H9 (cell line): Measurements from ENCODE around the gene COLEC12. TPM values are rescaled to one million over a fixed set of nuclear protein-coding genes. Genes with fewer than 3 reads are reported as not detected.

Experiments
- DNase-seq: peaks from one replicate; pipeline ENCODE4 v3.0.0-alpha.2; 2017
- H2AFZ ChIP-seq: one replicate; pipeline ENCODE4 v1.6.1; 2013; ENCODE audit warnings: mild to moderate bottlenecking, low read length, control low read depth, moderate library complexity
- H2AK5ac ChIP-seq: 2 replicates; pipeline ENCODE4 v1.6.1; 2013; ENCODE audit warnings: low read length, control low read depth, mixed read lengths; ENCODE audit not compliant: insufficient read length
- H2BK120ac ChIP-seq: one replicate; pipeline ENCODE4 v1.6.1; 2013; ENCODE audit warnings: low read depth, mild to moderate bottlenecking, low read length, control low read depth, inconsistent platforms; ENCODE audit not compliant: poor library complexity, severe bottlenecking
- H2BK12ac ChIP-seq: 2 replicates; pipeline ENCODE4 v1.6.1; 2013; ENCODE audit warnings: low read length, control low read depth, mixed read lengths, low read depth; ENCODE audit not compliant: insufficient read length
- H2BK15ac ChIP-seq: 2 replicates; pipeline ENCODE4 v1.6.1; 2013; ENCODE audit warnings: low read depth, low read length, control low read depth
- H2BK20ac ChIP-seq: one replicate; pipeline ENCODE4 v1.6.1; 2013; ENCODE audit warnings: low read depth, mild to moderate bottlenecking, low read length, control low read depth, inconsistent platforms; ENCODE audit not compliant: poor library complexity, severe bottlenecking
- H2BK5ac ChIP-seq: 2 replicates; pipeline ENCODE4 v1.6.1; 2013; ENCODE audit warnings: low read length, control low read depth, mixed read lengths; ENCODE audit not compliant: insufficient read length
- H3K14ac ChIP-seq: 2 replicates; pipeline ENCODE4 v1.6.1; 2013; ENCODE audit warnings: low read length, control low read depth; ENCODE audit not compliant: insufficient read depth
- H3K18ac ChIP-seq: 2 replicates; pipeline ENCODE4 v1.6.1; 2013; ENCODE audit warnings: low read depth, mild to moderate bottlenecking, mixed read lengths, low read length, control low read depth; ENCODE audit not compliant: insufficient read length
- H3K23ac ChIP-seq: 2 replicates; pipeline ENCODE4 v1.6.1; 2013; ENCODE audit warnings: low read length, control low read depth, mixed read lengths, low read depth; ENCODE audit not compliant: insufficient read length
- H3K23me2 ChIP-seq: 2 replicates; pipeline ENCODE4 v1.6.1; 2013; ENCODE audit warnings: low read depth, mild to moderate bottlenecking, mixed read lengths, low read length, control low read depth; ENCODE audit not compliant: insufficient read length, poor library complexity, severe bottlenecking
- H3K27ac ChIP-seq: 2 replicates; pipeline ENCODE4 v1.5.1; 2013; ENCODE audit warnings: low read length, control low read depth, mixed read lengths, low read depth; ENCODE audit not compliant: insufficient read length
- H3K27me3 ChIP-seq: 2 replicates; pipeline ENCODE4 v1.6.1; 2013; ENCODE audit warnings: low read length, control low read depth, inconsistent platforms; ENCODE audit not compliant: insufficient read depth
- H3K4ac ChIP-seq: 2 replicates; pipeline ENCODE4 v1.6.1; 2013; ENCODE audit warnings: low read depth, mild to moderate bottlenecking, control low read depth, inconsistent platforms, low read length, moderate library complexity
- H3K4me1 ChIP-seq: 2 replicates; pipeline ENCODE4 v1.6.1; 2013; ENCODE audit warnings: low read length, control low read depth, inconsistent platforms; ENCODE audit not compliant: insufficient read depth
- H3K4me2 ChIP-seq: 2 replicates; pipeline ENCODE4 v1.6.1; 2013; ENCODE audit warnings: low read length, control low read depth, mixed read lengths; ENCODE audit not compliant: insufficient read length, insufficient read depth
- H3K56ac ChIP-seq: 2 replicates; pipeline ENCODE4 v1.6.1; 2013; ENCODE audit warnings: low read depth, mild to moderate bottlenecking, mixed read lengths, low read length, control low read depth; ENCODE audit not compliant: insufficient read length
- H3K79me1 ChIP-seq: 2 replicates; pipeline ENCODE4 v1.6.1; 2013; ENCODE audit warnings: low read depth, mild to moderate bottlenecking, moderate library complexity, low read length, control low read depth, inconsistent platforms; ENCODE audit not compliant: insufficient read depth, poor library complexity, severe bottlenecking
- H3K79me2 ChIP-seq: 2 replicates; pipeline ENCODE4 v1.6.1; 2013; ENCODE audit warnings: low read length, control low read depth, inconsistent platforms; ENCODE audit not compliant: insufficient read depth
- H3K9ac ChIP-seq: 2 replicates; pipeline ENCODE4 v1.6.1; 2013; ENCODE audit warnings: low read length, control low read depth, mixed read lengths; ENCODE audit not compliant: insufficient read length; ENCODE audit errors: extremely low read depth
- H3K9me3 ChIP-seq: one replicate; pipeline ENCODE4 v1.6.1; 2013; ENCODE audit warnings: low read depth, low read length, inconsistent platforms; ENCODE audit not compliant: control insufficient read depth
- H3T11ph ChIP-seq: one replicate; pipeline ENCODE4 v1.6.1; 2013; ENCODE audit warnings: mild to moderate bottlenecking, low read length, control low read depth, inconsistent platforms
- H4K20me1 ChIP-seq: one replicate; pipeline ENCODE4 v1.6.1; 2013; ENCODE audit not compliant: control insufficient read depth, insufficient read length, insufficient read depth
- H4K5ac ChIP-seq: 2 replicates; pipeline ENCODE4 v1.6.1; 2013; ENCODE audit warnings: low read depth, mild to moderate bottlenecking, mixed read lengths, low read length, control low read depth; ENCODE audit not compliant: insufficient read length
- H4K8ac ChIP-seq: replicated peaks from 2 replicates; pipeline ENCODE4 v1.6.1; 2013; ENCODE audit warnings: low read length, control low read depth, mixed read lengths, low read depth; ENCODE audit not compliant: insufficient read length
- H4K91ac ChIP-seq: 2 replicates; pipeline ENCODE4 v1.6.1; 2013; ENCODE audit warnings: low read depth, mild to moderate bottlenecking, moderate library complexity, mixed read lengths, low read length, control low read depth; ENCODE audit not compliant: insufficient read length
- H3K27ac Mint-ChIP-seq, 3 experiments: 2 replicates in 2 of 3; 3 replicates in 1 of 3; pipeline ENCODE4 v1.8.0; 2020 to 2021; ENCODE audit warnings: mixed read lengths in 3 of 3, mild to moderate bottlenecking in 1 of 3, moderate library complexity in 1 of 3
- H3K27me3 Mint-ChIP-seq: 2 replicates; pipeline ENCODE4 v1.8.0; 2021; ENCODE audit warnings: low read depth, mild to moderate bottlenecking, moderate library complexity, mixed read lengths
- H3K36me3 Mint-ChIP-seq, 3 experiments: 2 replicates in 2 of 3; 3 replicates in 1 of 3; pipeline ENCODE4 v1.8.0; 2020 to 2021; ENCODE audit warnings: low read depth in 3 of 3, mixed read lengths in 3 of 3; ENCODE audit not compliant: insufficient read depth in 1 of 3
- H3K4me1 Mint-ChIP-seq, 2 experiments: 2 replicates each; pipeline ENCODE4 v1.8.0; 2020; ENCODE audit warnings: mixed read lengths in 2 of 2
- H3K4me3 Mint-ChIP-seq, 2 experiments: 2 replicates in 1 of 2; 3 replicates in 1 of 2; pipeline ENCODE4 v1.8.0; 2020 to 2021; ENCODE audit warnings: mild to moderate bottlenecking in 2 of 2, mixed read lengths in 2 of 2, moderate library complexity in 1 of 2
- H3K9me3 Mint-ChIP-seq, 2 experiments: 2 replicates in 1 of 2; 3 replicates in 1 of 2; pipeline ENCODE4 v1.8.0; 2020; ENCODE audit warnings: mild to moderate bottlenecking in 2 of 2, mixed read lengths in 2 of 2, moderate library complexity in 1 of 2
- CTCF ChIP-seq: fragments of 200-600 bp; sonication (generic); conservative IDR thresholded peaks from 3 replicates; pipeline ENCODE4 v1.8.0; 2021; ENCODE audit warnings: antibody characterized with exemption, mild to moderate bottlenecking
- WGBS: extraction: QIAGEN DNeasy Blood & Tissue Kit; methylation state at CpG from one replicate; pipeline ENCODE4 v1.1.7; 2013; ENCODE audit warnings: missing lambda C conversion rate, low lambda C conversion rate, mixed read lengths; ENCODE audit not compliant: insufficient read length; ENCODE audit errors: extremely low coverage; 5-methylcytosine and 5-hydroxymethylcytosine counted together
- total RNA-seq: library from RNA; stranded (reverse); gene quantifications from 2 replicates; pipeline ENCODE4 v1.2.1, GENCODE V29; 2021

The COLEC12 gene
- total RNA-seq, 1 experiment from 2014 or later, result 0.70 TPM

DNA sequence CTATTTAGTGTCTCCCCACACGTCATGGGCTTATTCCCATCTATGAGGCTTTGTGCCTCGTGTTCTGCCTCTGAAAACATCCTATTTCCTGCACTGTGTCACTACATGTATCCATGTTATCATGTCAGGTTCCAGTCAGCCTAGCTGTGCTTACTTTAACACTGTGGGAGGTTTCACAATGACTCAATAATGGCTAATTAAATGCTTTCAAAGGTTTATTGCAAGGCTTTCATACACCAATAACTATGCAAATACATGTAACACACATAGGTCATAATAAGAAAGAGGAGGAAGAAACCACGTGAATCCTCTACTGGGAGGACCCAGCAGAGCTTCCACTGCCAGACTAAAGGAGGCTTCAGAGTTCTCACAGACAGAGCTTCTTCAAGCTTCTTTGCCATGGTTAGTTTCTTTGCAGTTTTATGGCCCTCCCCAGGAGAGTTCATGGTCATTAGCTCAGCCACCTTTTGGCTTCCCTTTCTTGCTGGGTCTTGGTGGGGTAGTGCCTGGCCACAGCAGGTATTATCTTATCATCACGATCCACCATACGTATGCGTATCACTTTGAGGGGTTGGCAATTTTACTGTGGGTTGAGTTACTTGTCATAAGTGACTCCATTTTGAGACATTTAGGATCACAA is 5.1 kb upstream of the COLEC12 start:
- H4K8ac ChIP-seq, result no peak overlapping the region
- Mint-ChIP-seq H3K27me3 (peaks cover 55% of the 10 kb centered on the region), H3K4me3 (no peak overlapping the region), H3K27ac (no peak overlapping the region), H3K9me3 (no peaks in the 10 kb centered on the region; a peak in 1 of 5 replicates), H3K4me1 (peaks cover 10% of the 10 kb centered on the region in 2 experiments), H3K36me3 (no peaks in the 10 kb centered on the region; a peak in 2 of 7 replicates)
- peaks cover 8% of the 10 kb centered on the region for H3K23me2 ChIP-seq
- no peak overlapping the region for H3T11ph ChIP-seq
- no peak overlapping the region for H2BK120ac ChIP-seq
- no peaks in the 10 kb centered on the region for H3K79me1 ChIP-seq
- no peak overlapping the region for H3K4me2 ChIP-seq
- no peak overlapping the region for H3K4ac ChIP-seq
- H3K56ac ChIP-seq, result no peak overlapping the region
- no peak overlapping the region for H4K91ac ChIP-seq
- no peak overlapping the region for H4K5ac ChIP-seq
- H2BK5ac ChIP-seq, result no peak overlapping the region
- H3K79me2 ChIP-seq, result no peaks in the 10 kb centered on the region
- no CpG with 5 or more reads among the region's 6 CpGs for WGBS
- no peak overlapping the region for H2AFZ ChIP-seq
- DNase-seq, result no peak
- no peak overlapping the region for H2BK15ac ChIP-seq
- H3K18ac ChIP-seq, result no peak overlapping the region
- H3K4me1 ChIP-seq, result no peaks in the 10 kb centered on the region
- no peak overlapping the region for H3K23ac ChIP-seq
- H3K27ac ChIP-seq, result no peak overlapping the region
- no peak overlapping the region for H3K14ac ChIP-seq
- no peak overlapping the region for H3K9ac ChIP-seq
- H2BK12ac ChIP-seq, result no peak overlapping the region
- H3K9me3 ChIP-seq, result no peaks in the 10 kb centered on the region
- peaks cover 11% of the 10 kb centered on the region; the same call in 1 of the 2 replicates for H3K27me3 ChIP-seq
- no peaks in the 10 kb centered on the region for H4K20me1 ChIP-seq
- H2BK20ac ChIP-seq, result no peak overlapping the region
- H2AK5ac ChIP-seq, result no peak overlapping the region
- TF ChIP-seq CTCF, result no peak
